ENCODE measurements around the gene PCDHGB2.
"Not testable (repeated sequence)": the region's sequence is repeated elsewhere in the genome, so short reads cannot be mapped to it uniquely, and the experiment has no call there.

The PCDHGB2 gene

DNA sequence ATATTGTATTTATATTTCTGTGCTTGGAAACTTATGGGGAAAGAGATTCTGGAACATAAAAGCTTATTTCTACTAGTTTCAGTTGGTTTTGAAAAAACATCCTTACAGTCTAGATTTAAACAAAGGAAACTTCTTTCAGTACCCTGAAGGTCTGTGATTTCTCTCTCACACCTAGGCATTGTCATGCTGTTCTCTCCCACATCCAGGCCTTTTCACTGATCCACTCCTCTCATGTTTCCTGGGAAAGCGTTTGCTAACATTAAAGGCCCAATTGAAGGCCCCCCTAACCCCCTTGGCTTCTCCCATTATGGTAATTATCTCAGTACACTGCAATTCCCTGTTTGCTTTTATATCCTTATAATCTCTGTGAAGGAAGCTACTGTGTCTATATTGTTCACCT is 17.0 kb upstream of the PCDHGB2 start:
- peaks cover 25% of the 10 kb centered on the region for H3K36me3 Mint-ChIP-seq (ENCODE audit: low read depth)
- no peak overlapping the region for H3K4me3 Mint-ChIP-seq
- peaks cover 4% of the 10 kb centered on the region for H3K27me3 Mint-ChIP-seq (ENCODE audit: low read depth)
- TF ChIP-seq, protein P1, sequence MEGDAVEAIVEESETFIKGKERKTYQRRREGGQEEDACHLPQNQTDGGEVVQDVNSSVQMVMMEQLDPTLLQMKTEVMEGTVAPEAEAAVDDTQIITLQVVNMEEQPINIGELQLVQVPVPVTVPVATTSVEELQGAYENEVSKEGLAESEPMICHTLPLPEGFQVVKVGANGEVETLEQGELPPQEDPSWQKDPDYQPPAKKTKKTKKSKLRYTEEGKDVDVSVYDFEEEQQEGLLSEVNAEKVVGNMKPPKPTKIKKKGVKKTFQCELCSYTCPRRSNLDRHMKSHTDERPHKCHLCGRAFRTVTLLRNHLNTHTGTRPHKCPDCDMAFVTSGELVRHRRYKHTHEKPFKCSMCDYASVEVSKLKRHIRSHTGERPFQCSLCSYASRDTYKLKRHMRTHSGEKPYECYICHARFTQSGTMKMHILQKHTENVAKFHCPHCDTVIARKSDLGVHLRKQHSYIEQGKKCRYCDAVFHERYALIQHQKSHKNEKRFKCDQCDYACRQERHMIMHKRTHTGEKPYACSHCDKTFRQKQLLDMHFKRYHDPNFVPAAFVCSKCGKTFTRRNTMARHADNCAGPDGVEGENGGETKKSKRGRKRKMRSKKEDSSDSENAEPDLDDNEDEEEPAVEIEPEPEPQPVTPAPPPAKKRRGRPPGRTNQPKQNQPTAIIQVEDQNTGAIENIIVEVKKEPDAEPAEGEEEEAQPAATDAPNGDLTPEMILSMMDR (IDR thresholded peaks at IDR 0.05; ENCODE audit: unreplicated experiment in 3 of 3): no peak
- no peaks in the 10 kb centered on the region for H3K4me1 Mint-ChIP-seq
- H3K27ac Mint-ChIP-seq: no peak overlapping the region
- peaks cover 72% of the 10 kb centered on the region for H3K9me3 Mint-ChIP-seq

DNA sequence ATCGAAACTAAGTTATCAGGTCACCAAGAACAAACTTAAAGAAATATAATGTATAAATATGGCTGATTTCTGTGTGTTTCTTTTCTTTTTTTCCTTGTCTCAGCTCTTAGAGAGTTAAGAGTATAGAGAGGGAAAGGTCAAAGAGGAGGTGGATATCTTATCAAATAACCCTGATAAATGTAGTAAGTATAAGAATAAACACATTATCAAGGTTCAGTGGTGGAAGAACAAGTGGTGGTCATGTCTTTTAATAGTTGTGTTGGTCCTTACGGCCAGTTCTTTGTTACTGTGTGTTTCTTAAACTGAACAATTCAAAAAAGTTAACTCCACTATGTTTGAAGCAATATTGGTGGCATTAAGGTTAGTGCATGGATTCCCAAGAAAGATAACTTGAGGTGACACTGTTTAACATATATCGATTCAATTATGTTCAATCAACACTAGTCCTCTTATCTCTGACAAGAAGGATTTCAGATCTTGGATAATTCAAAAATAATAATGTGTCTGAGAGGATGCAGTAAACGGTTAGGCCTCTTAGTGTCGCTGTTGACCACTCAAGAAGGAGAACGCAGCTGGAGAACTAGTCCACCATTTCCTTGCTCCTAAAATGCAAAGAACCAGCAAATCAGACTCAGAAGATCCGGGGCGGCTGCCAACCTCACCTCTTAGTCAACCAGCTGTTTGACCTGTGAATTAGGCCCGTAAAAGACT is 16.4 kb upstream of the PCDHGB2 start, which contains the start of gene PCDHGA3:
PCDHGA3 (plus strand) TSS at position 588 of the 711 bp plus-strand sequence. CDS start 205 bp downstream, outside the sequence.
- TF ChIP-seq, protein P1 (IDR thresholded peaks at IDR 0.05; ENCODE audit: unreplicated experiment in 3 of 3): no peak
- no peak within 1 kb of the TSS for H3K27ac Mint-ChIP-seq
- H3K36me3 Mint-ChIP-seq (ENCODE audit: low read depth): peaks cover 25% of the 10 kb centered on the region
- no peak within 1 kb of the TSS for H3K4me3 Mint-ChIP-seq
- peaks cover 70% of the 10 kb centered on the region for H3K9me3 Mint-ChIP-seq
- peaks cover 4% of the 10 kb centered on the region for H3K27me3 Mint-ChIP-seq (ENCODE audit: low read depth)
- H3K4me1 Mint-ChIP-seq: no peaks in the 10 kb centered on the region

DNA sequence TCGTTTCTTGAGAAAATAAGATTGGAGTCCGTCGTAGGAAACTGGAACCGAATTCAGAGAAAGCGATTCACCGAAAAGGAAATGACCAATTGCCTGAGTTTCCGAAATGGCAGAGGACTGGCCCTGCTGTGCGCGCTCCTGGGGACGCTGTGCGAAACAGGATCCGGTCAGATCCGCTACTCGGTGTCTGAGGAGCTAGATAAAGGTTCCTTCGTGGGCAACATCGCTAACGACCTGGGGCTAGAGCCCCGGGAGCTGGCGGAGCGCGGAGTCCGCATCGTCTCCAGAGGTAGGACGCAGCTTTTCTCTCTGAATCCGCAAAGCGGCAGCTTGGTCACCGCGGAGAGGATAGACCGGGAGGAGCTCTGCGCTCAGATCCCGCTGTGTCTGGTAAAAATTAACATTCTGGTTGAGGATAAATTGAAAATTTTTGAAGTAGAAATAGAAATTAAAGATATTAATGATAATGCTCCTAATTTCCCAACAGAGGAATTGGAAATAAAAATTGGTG is 15.8 kb upstream of the PCDHGB2 start:
- H3K9me3 Mint-ChIP-seq: peaks cover 70% of the 10 kb centered on the region
- peaks cover 4% of the 10 kb centered on the region for H3K27me3 Mint-ChIP-seq (ENCODE audit: low read depth)
- no peaks in the 10 kb centered on the region for H3K4me1 Mint-ChIP-seq
- TF ChIP-seq, protein P1 (IDR thresholded peaks at IDR 0.05; ENCODE audit: unreplicated experiment in 3 of 3): no peak
- peaks cover 22% of the 10 kb centered on the region for H3K36me3 Mint-ChIP-seq (ENCODE audit: low read depth)
- H3K4me3 Mint-ChIP-seq: no peak overlapping the region
- H3K27ac Mint-ChIP-seq: no peak overlapping the region

DNA sequence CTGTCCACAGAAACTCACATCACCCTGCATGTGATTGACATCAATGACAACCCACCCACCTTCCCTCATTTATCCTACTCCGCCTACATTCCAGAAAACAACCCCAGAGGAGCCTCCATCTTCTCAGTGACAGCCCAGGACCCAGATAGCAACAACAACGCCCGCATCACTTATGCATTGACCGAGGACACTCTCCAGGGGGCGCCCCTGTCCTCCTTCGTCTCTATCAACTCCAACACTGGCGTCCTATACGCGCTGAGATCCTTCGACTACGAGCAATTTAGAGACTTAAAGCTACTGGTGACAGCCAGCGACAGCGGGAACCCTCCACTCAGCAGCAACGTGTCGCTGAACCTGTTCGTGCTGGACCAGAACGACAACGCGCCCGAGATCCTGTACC is 14.5 kb upstream of the PCDHGB2 start:
- Mint-ChIP-seq H3K36me3 (ENCODE audit: low read depth) (peaks cover 24% of the 10 kb centered on the region), H3K27me3 (ENCODE audit: low read depth) (peaks cover 4% of the 10 kb centered on the region), H3K27ac (no peak overlapping the region), H3K4me3 (no peak overlapping the region), H3K4me1 (no peaks in the 10 kb centered on the region), H3K9me3 (peaks cover 76% of the 10 kb centered on the region)
- TF ChIP-seq, protein P1 (IDR thresholded peaks at IDR 0.05; ENCODE audit: unreplicated experiment in 3 of 3): no peak

DNA sequence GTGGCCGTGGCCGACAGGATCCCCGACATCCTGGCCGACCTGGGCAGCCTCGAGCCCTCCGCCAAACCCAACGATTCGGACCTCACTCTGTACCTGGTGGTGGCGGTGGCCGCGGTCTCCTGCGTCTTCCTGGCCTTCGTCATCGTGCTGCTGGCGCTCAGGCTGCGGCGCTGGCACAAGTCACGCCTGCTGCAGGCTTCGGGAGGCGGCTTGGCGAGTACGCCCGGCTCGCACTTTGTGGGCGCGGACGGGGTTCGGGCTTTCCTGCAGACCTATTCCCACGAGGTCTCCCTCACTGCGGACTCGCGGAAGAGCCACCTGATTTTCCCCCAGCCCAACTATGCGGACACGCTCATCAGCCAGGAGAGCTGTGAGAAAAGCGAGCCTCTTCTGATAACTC is 13.8 kb upstream of the PCDHGB2 start:
- not testable (repeated sequence) for H3K4me1 Mint-ChIP-seq; H3K27me3 Mint-ChIP-seq (ENCODE audit: low read depth); H3K27ac Mint-ChIP-seq; H3K4me3 Mint-ChIP-seq
- peaks cover 25% of the 10 kb centered on the region for H3K36me3 Mint-ChIP-seq (ENCODE audit: low read depth)
- H3K9me3 Mint-ChIP-seq: peaks cover 75% of the 10 kb centered on the region

DNA sequence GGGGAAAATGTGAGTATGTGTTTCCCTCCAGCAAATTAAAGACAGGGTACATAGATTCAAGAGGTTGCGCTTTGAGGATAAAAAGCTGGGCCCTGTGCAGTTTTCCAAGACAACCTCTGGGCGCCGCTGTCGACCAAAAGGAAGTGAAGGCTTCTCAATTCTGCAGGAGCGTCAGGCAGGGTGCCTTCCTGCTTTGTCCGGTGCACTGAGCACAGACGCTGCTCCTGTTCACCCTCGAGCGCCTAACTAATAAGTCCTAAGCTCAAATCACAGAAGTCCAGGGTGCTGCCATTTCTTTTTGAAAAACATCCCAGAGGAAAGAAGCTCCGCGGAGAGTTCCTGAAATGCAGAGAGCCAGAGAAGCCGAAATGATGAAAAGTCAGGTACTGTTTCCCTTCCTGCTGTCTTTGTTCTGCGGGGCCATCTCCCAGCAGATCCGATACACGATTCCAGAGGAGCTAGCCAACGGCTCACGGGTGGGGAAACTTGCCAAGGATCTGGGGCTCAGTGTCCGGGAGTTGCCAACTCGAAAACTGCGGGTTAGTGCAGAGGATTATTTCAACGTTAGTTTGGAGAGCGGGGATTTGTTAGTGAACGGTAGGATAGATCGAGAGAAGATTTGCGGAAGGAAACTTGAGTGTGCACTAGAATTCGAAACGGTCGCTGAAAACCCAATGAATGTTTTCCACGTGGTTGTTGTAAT is 9.7 kb upstream of the PCDHGB2 start, which contains the start of gene PCDHGB1:
PCDHGB1 (plus strand) TSS at position 183 of the 703 bp plus-strand sequence; CDS start at position 345, 162 bp downstream.
- peaks cover 3% of the 10 kb centered on the region for H3K27me3 Mint-ChIP-seq (ENCODE audit: low read depth)
- H3K9me3 Mint-ChIP-seq: peaks cover 54% of the 10 kb centered on the region
- peak within 1 kb of the TSS in 1 of 3 experiments; percentile 45 for H3K4me3 Mint-ChIP-seq
- peaks cover 26% of the 10 kb centered on the region for H3K36me3 Mint-ChIP-seq (ENCODE audit: low read depth)
- no peak within 1 kb of the TSS for H3K27ac Mint-ChIP-seq
- TF ChIP-seq, protein P1 (IDR thresholded peaks at IDR 0.05; ENCODE audit: unreplicated experiment in 3 of 3): no peak
- H3K4me1 Mint-ChIP-seq: no peaks in the 10 kb centered on the region

Measured in nephron (organoid).